Dedifferentiated amniotic fluid mesenchymal stem cell (primary cell): ENCODE data around the gene WSCD2.

Source experiments
- DNase-seq: peaks from one replicate; pipeline ENCODE4 v3.0.0-alpha.2; 2016; ENCODE audit errors: extremely low spot score

The WSCD2 gene

GRCh38 chr12:108127654-108128053 is 1.4 kb upstream of the WSCD2 start:
- DNase-seq: no peak

GRCh38 chr12:108128221-108129016 is 669 bp upstream of the WSCD2 start:
- no peak for DNase-seq

- DNase-seq: no peak
These were observed 1.9 kb downstream of the WSCD2 start for GRCh38 chr12:108131035-108131434.

- no peak for DNase-seq
These were observed 2.6 kb downstream of the WSCD2 start for GRCh38 chr12:108131657-108132126.

- DNase-seq: no peak
These were observed 4.4 kb downstream of the WSCD2 start for GRCh38 chr12:108133482-108133881.

- no peak for DNase-seq
These were observed 5.7 kb downstream of the WSCD2 start for GRCh38 chr12:108134744-108135143.

GRCh38 chr12:108135627-108136026 is 6.5 kb downstream of the WSCD2 start:
- no peak for DNase-seq

- no peak for DNase-seq
These were observed 7.6 kb downstream of the WSCD2 start for GRCh38 chr12:108136697-108137096.

- DNase-seq: no peak
These were observed 10.4 kb downstream of the WSCD2 start for GRCh38 chr12:108139454-108139853.

GRCh38 chr12:108140501-108140900 is 11.4 kb downstream of the WSCD2 start:
- no peak for DNase-seq

- DNase-seq: no peak
These were observed 12.6 kb downstream of the WSCD2 start for GRCh38 chr12:108141600-108142130.

- DNase-seq: no peak
These were observed 14.1 kb downstream of the WSCD2 start for GRCh38 chr12:108143144-108143543.

- DNase-seq: no peak
These were observed 15.0 kb downstream of the WSCD2 start for GRCh38 chr12:108144080-108144479.

GRCh38 chr12:108145011-108145410 is 15.9 kb downstream of the WSCD2 start:
- DNase-seq: no peak

GRCh38 chr12:108146035-108146893 is 17.2 kb downstream of the WSCD2 start:
- no peak for DNase-seq

GRCh38 chr12:108147279-108147678 is 18.2 kb downstream of the WSCD2 start:
- no peak for DNase-seq

GRCh38 chr12:108148521-108149074 is 19.5 kb downstream of the WSCD2 start:
- no peak for DNase-seq

GRCh38 chr12:108150436-108150835 is 21.3 kb downstream of the WSCD2 start:
- no peak for DNase-seq

- DNase-seq: no peak
These were observed 22.6 kb downstream of the WSCD2 start for GRCh38 chr12:108151533-108152169.

- no peak for DNase-seq
These were observed 23.1 kb downstream of the WSCD2 start for GRCh38 chr12:108152170-108152538.

GRCh38 chr12:108156717-108157116 is 27.6 kb downstream of the WSCD2 start:
- no peak for DNase-seq
